NCI-H748 treated with DMSO at 0.1 percent for 48 hours (cell line): ENCODE measurements around the gene B4GALNT4.
"Not testable (repeated sequence)": the region's sequence is repeated elsewhere in the genome, so short reads cannot be mapped to it uniquely, and the experiment has no call there.

Source experiments
- DNase-seq: peaks from one replicate; lab custom pipeline; 2025; lab: John Stamatoyannopoulos, UW

Gene B4GALNT4

GRCh38 chr11:422249-422656 is 53.0 kb downstream of the B4GALNT4 start:
- no peak for DNase-seq

DNA sequence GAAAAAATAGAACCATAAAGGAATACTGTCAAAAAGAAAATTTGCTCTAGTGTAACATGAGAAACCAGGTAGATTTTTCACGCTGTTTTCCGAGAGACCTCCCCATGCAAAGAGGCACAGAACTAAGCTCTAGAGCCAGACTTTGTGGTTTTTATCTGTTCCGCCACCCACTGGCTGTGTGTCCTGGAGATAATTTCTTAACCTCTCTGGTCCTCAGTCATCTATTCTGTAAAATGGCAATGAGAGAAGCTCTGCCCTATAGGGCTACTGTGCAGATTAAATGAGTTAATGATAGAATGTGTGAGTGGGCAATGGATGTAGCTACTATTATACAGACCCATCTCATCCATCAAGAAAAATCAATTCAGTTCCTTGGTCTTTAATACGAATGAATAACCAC is 54.9 kb downstream of the B4GALNT4 start:
- no peak for DNase-seq

DNA sequence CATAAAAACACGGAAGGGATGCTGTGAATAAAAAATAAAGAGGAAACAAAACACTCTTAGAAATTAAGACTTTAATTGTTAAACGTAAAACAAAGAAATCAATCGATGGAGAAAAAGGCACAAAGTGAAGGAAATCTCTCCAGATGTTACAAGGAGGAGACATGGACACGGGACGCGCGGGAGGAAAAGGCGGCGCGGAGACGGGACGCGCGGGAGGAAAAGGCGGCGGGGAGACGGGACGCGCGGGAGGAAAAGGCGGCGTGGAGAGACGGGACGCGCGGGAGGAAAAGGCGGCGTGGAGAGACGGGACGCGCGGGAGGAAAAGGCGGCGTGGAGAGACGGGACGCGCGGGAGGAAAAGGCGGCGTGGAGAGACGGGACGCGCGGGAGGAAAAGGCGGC is 55.5 kb downstream of the B4GALNT4 start:
- DNase-seq: not testable (repeated sequence)

DNA sequence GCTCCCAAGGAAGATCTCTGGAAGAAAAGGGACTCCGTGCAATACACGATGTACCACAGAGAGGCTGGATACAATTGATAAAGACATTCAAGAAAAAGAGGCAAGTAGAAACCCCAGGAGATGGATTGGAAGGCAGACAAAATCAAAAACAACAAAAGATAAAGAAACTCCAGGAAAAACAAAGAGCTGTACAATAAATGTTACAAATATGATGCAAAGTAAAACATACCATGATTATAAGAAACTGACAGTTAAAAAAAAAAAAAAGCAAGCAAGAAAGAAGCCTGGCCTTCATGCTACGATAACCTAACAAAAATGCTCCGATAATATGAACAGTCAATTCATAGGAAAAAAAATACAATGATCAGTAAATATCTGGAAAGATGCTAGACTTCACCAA is 56.0 kb downstream of the B4GALNT4 start:
- DNase-seq: no peak

DNA sequence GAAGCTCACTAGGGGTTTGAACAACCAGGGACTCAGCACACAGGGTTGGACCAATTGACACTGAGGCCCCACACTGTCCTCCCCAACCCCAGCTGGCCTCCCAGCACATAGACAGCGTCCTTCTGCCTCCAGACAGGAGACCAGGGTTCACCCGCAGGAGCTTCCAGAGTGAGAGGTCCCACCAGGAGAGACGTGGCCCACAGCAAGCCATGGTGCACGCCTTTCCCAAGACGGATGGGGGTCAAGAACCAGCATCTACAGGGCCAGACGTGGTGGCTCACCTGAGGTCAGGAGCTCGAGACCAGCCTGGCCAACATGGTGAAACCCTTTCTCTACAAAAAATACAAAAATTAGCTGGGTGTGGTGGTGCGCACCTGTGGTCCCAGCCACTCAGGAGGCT is 57.6 kb downstream of the B4GALNT4 start:
- DNase-seq: no peak

- no peak for DNase-seq
Observed at GRCh38 chr11:428295-428694, 59.0 kb downstream of the B4GALNT4 start.

DNA sequence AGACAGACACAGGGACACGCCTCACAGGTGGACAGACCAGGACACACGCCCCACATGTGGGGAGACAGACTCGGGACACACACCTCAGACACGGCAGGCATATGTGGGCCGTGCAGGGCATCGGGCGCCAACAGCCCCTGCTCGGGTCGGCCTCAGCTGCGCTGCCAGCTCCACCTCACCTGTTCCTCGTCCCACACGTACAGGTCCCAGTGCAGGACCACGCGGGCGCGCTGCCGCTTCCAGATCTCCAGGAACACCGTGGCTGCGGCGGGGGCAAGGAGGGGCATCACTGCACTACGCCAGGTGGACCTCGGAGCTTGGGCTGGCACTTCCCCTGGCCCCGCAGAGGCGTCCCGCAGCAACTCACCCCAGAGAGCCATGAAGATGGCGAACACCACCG is 60.1 kb downstream of the B4GALNT4 start:
- no peak for DNase-seq

DNA sequence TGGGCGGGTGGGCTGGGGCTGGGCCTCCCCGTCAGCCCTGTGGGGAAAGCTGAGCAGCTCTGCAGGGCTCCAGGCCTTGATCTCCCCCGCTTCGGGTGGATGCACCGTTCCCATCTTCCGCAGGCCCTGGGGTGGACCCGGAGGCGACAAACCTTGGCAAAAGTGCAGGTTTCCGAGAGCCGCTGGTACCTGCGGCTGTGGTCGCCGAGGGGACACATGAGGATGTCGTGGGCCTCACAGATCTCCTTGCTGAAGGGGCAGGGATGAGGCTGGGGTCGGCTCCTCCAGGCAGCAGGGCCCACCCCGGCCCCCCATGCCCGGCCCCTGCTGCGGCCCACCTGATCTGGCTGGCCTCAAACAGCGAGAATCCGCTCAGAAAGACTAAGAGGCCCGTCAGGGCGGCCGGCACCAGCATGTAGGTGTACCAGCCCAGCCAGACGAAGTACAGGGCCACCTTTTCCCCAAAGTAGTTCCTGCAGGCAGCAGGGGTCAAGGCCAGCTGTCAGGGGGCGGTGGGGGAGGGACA is 60.7 kb downstream of the B4GALNT4 start:
- DNase-seq: no peak
